HepG2 (cell line): ENCODE measurements around the gene RREB1. TPM values are rescaled to one million over a fixed set of nuclear protein-coding genes. Genes with fewer than 3 reads are reported as not detected.

Experiments
- ATAC-seq: fragments of 200-7000 bp; cut with Tn5 transposase; 3 replicates; pipeline ENCODE4 v1.9.1; 2020; ENCODE audit warnings: mild to moderate bottlenecking, moderate library complexity
- BruUV-seq: library from RNA; stranded (reverse); fragments of 400-500 nt; replicated peaks from 2 replicates; lab custom pipeline; 2021; lab: Mats Ljungman, UMichigan
- CTCF ChIA-PET: fragments of 300-600 bp; formaldehyde crosslinking; extraction: SDS; loops from one replicate; lab custom pipeline; 2021; ENCODE audit warnings: low total read pairs, inconsistent platforms, low intra/inter-chr PET ratio; lab: Yijun Ruan, JAX
- POLR2A ChIA-PET: fragments of 350-600 bp; sonication (Branson Sonifier 250); formaldehyde crosslinking; loops from one replicate; lab custom pipeline; 2020; ENCODE audit warnings: antibody characterized with exemption, inconsistent platforms; lab: Yijun Ruan, JAX
- DNase-seq: peaks from one replicate; pipeline ENCODE4 v3.0.0-alpha.2; 2015; ENCODE audit warnings: low spot score
- FAIRE-seq: peaks from 3 replicates; lab custom pipeline; 2011; peaks lifted over from hg19 to GRCh38; lab: Jason Lieb, UNC
- H2AFZ ChIP-seq: one replicate; pipeline ENCODE4 v1.6.1; 2011; ENCODE audit warnings: low read length, inconsistent platforms
- H3K27ac ChIP-seq: fragments of 300-600 bp; 3 replicates; pipeline ENCODE4 v1.8.0; 2011; ENCODE audit warnings: mixed run types, mild to moderate bottlenecking, mixed read lengths, low read length, inconsistent platforms; ENCODE audit not compliant: insufficient read depth; ENCODE audit errors: extremely low read length
- H3K27me3 ChIP-seq, 2 experiments: fragments of 200-600 bp in 1 of 2; 2 replicates in 1 of 2; 3 replicates in 1 of 2; pipeline versions ENCODE4 v1.6.0 to v1.8.0; 2011; ENCODE audit warnings: low read length in 2 of 2, mild to moderate bottlenecking in 2 of 2, moderate library complexity in 2 of 2, inconsistent platforms in 1 of 2; ENCODE audit not compliant: insufficient read depth in 2 of 2, control insufficient read depth in 1 of 2
- H3K36me3 ChIP-seq, 2 experiments: fragments of 200-600 bp in 1 of 2; replicated peaks in 1 of 2; 2 replicates in 1 of 2; 3 replicates in 1 of 2; pipeline versions ENCODE4 v1.5.1 to v1.8.0; 2011; ENCODE audit warnings: low read length in 2 of 2, inconsistent platforms in 1 of 2; ENCODE audit not compliant: insufficient read depth in 2 of 2, control insufficient read depth in 1 of 2
- H3K4me1 ChIP-seq: 2 replicates; pipeline ENCODE4 v1.5.1; 2012; ENCODE audit warnings: low read length, inconsistent platforms; ENCODE audit not compliant: insufficient read depth
- H3K4me2 ChIP-seq: 2 replicates; pipeline ENCODE4 v1.6.0; 2011; ENCODE audit warnings: low read depth, low read length, inconsistent platforms
- H3K4me3 ChIP-seq, 3 experiments: fragments of 200-600 bp in 1 of 3; sonication (generic), shearing (Covaris generic) in 1 of 3; replicated peaks in 1 of 3; 2 replicates each; pipeline ENCODE4 v1.5.1; 2011 to 2016; ENCODE audit warnings: low read length in 3 of 3, inconsistent platforms in 2 of 3, low read depth in 2 of 3, mild to moderate bottlenecking in 2 of 3, control low read depth in 1 of 3, mixed read lengths in 1 of 3; ENCODE audit not compliant: insufficient read depth in 1 of 3
- H3K79me2 ChIP-seq: one replicate; pipeline ENCODE4 v1.6.1; 2011; ENCODE audit warnings: low read length, inconsistent platforms; ENCODE audit not compliant: insufficient read depth
- H3K9ac ChIP-seq: 2 replicates; pipeline ENCODE4 v1.6.0; 2011; ENCODE audit warnings: mild to moderate bottlenecking, low read depth, low read length, inconsistent platforms; ENCODE audit not compliant: insufficient read depth
- H3K9me3 ChIP-seq: 2 replicates; pipeline ENCODE4 v1.5.1; 2012; ENCODE audit warnings: mild to moderate bottlenecking, low read length
- H4K20me1 ChIP-seq: 2 replicates; pipeline ENCODE4 v1.6.0; 2011; ENCODE audit warnings: inconsistent platforms, mild to moderate bottlenecking, low read length, moderate library complexity; ENCODE audit not compliant: insufficient read depth
- PHB2 ChIP-seq: fragments of 450-650 bp; IDR thresholded peaks from 2 replicates; pipeline ENCODE4 v1.6.1; 2018; ENCODE audit not compliant: partially characterized antibody
- SNAI1 ChIP-seq: sonication (generic); formaldehyde crosslinking; IDR thresholded peaks from 2 replicates; pipeline ENCODE4 v1.5.0; 2020; ENCODE audit warnings: mild to moderate bottlenecking, missing genetic modification reagents, borderline replicate concordance
- TGIF2 ChIP-seq: IDR thresholded peaks from 2 replicates; pipeline ENCODE4 v1.6.1; 2016; ENCODE audit warnings: control low read depth, missing compliant biosample characterization
- ZBTB3 ChIP-seq: sonication (generic); formaldehyde crosslinking; IDR thresholded peaks from 2 replicates; pipeline ENCODE4 v1.4.0; 2020; ENCODE audit warnings: low read depth, mild to moderate bottlenecking, moderate library complexity, missing genetic modification reagents, borderline replicate concordance
- ZNF318 ChIP-seq: sonication (generic); formaldehyde crosslinking; IDR thresholded peaks from 2 replicates; pipeline ENCODE4 v1.4.0; 2020; ENCODE audit warnings: mild to moderate bottlenecking, missing genetic modification reagents
- ZNF615 ChIP-seq: sonication (generic); formaldehyde crosslinking; IDR thresholded peaks from 2 replicates; pipeline ENCODE4 v1.5.0; 2020; ENCODE audit warnings: mild to moderate bottlenecking, missing genetic modification reagents, borderline replicate concordance
- ZNF646 ChIP-seq: sonication (generic); formaldehyde crosslinking; IDR thresholded peaks from 2 replicates; pipeline ENCODE4 v1.9.0; 2021; ENCODE audit warnings: mild to moderate bottlenecking, missing genetic modification reagents
- ZNF7 ChIP-seq: IDR thresholded peaks from 2 replicates; pipeline ENCODE4 v1.6.1; 2016; ENCODE audit warnings: missing biosample characterization, missing genetic modification reagents
- WGBS: methylation state at CpG from one replicate; pipeline ENCODE4 v1.1.6; 2017; ENCODE audit warnings: low lambda C conversion rate; 5-methylcytosine and 5-hydroxymethylcytosine counted together
- in situ Hi-C: cut with HindIII; loops from 2 replicates; pipeline ENCODE4 v1.10.0; 2017; ENCODE audit warnings: low pct_unique_long_range_greater_than_20kb; ENCODE audit not compliant: extremely low pct_ligation_motif_present
- intact Hi-C: fragments of 100-400 bp; cut with micrococcal nuclease; formaldehyde crosslinking; loops from one replicate; pipeline ENCODE4 v1.10.0; 2022; ENCODE audit not compliant: unreplicated experiment
- polyA plus RNA-seq, 8 experiments: library from polyadenylated mRNA; depleted of rRNA in 3 of 8; stranded (reverse) in 7 of 8; unstranded in 1 of 8; fragments of >200 nt; fragmentation: Illumina TruSeq in 4 of 8; extraction: Trizol in 4 of 8; gene quantifications; 2 replicates each; pipeline versions ENCODE4 v1.2.1 to v1.2.3, GENCODE V29; 2011 to 2016; ENCODE audit warnings: low read depth in 4 of 8, missing spikeins in 1 of 8, mixed read lengths in 1 of 8; ENCODE audit not compliant: insufficient read depth in 1 of 8
- total RNA-seq, 5 experiments: library from RNA; depleted of rRNA; stranded (reverse); fragments of >200 nt; fragmentation: Illumina TruSeq; extraction: Trizol; gene quantifications; 2 replicates each; pipeline ENCODE4 v1.2.3, GENCODE V29; 2016; ENCODE audit warnings: low read depth in 1 of 5

RREB1 gene
- total and polyA plus RNA-seq, 2 of the 13 experiments (the other 11 are each of a cell fraction or from before 2014, with no cell fraction given) = 6.1 to 23.2 TPM

GRCh38 chr6:7260291-7261031, 152.7 kb downstream of the RREB1 start:
- H3K4me3 ChIP-seq = peak overlapping the region; percentile 67 to 87 (median 76)
- 29% methylated on average over 12 of the region's 13 CpGs for WGBS
- in situ Hi-C loops = no loop called here
- FAIRE-seq = no peak
- peaks cover 14% of the 10 kb centered on the region for H3K9me3 ChIP-seq
- peak overlapping the region; percentile 56 for H2AFZ ChIP-seq
- H3K27ac ChIP-seq = peak overlapping the region; percentile 62
- peak overlapping the region; percentile 70 for H3K9ac ChIP-seq
- H3K4me1 ChIP-seq = peaks cover 58% of the 10 kb centered on the region
- DNase-seq = no peak
- H4K20me1 ChIP-seq = no peaks in the 10 kb centered on the region
- no peaks in the 10 kb centered on the region; a peak in 1 of 5 replicates for H3K27me3 ChIP-seq
- ChIA-PET POLR2A (interaction anchor here (0.8 to 2.5 kb wide), 7 partner anchors 10 to 329 kb away, joined by 3 to 16 read pairs (median 3); partner anchors contain the start of genes CAGE1, RIOK1 and SNRNP48), CTCF (no interaction called here)
- intact Hi-C loops = no loop called here
- no peaks in the 10 kb centered on the region for H3K79me2 ChIP-seq
- no peaks in the 10 kb centered on the region for H3K36me3 ChIP-seq
- BruUV-seq = no TSS peak
- peak overlapping the region; percentile 100 for H3K4me2 ChIP-seq
- peak; percentile 0 for ATAC-seq
- TF ChIP-seq TGIF2 (0 out of 2 replicates have a peak, but pooled peaks have one; percentile 28), SNAI1 (CRISPR knock-in tag) (0 out of 2 replicates have a peak, but pooled peaks have one; percentile 9), ZNF7 (CRISPR knock-in tag) (no peak), PHB2 (no peak), ZNF646 (CRISPR knock-in tag) (0 out of 2 replicates have a peak, but pooled peaks have one; percentile 49), ZNF615 (0 out of 2 replicates have a peak, but pooled peaks have one; percentile 28), ZNF318 (CRISPR knock-in tag) (no peak), ZBTB3 (no peak)
